ENCODE measurements around the gene YAF2. TPM values are rescaled to one million over a fixed set of nuclear protein-coding genes. Genes with fewer than 3 reads are reported as not detected.
A peak's percentile ranks its signal among the peaks of the same experiment; 100 is the strongest.
"Not testable (repeated sequence)": the region's sequence is repeated elsewhere in the genome, so short reads cannot be mapped to it uniquely, and the experiment has no call there.

Gene YAF2
- total RNA-seq, 1 donor from 2014 or later, result 22.4 TPM

DNA sequence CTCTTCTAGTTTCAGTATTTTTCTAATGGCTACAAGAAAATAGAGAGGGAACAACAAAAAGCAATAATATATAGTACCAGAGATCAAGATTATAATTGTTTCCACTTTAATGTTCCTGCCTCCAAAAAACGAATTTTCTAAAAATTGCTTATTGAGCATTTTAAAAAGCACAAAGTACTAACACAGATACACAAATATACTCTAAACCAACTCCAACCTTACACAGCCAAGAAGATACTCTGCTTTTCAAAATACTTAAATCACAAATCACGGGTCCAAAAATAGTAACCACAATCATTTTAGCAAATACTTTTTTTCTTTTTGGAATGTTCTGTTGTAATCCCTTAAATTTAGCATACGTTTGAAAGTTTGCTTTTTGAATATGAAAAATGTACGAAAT, 2.0 kb downstream of the YAF2 start:
- Mint-ChIP-seq H3K9me3 (peaks cover 3% of the 10 kb centered on the region), H3K4me1 (peaks cover 19% of the 10 kb centered on the region), H3K27ac (no peak overlapping the region), H3K4me3 (peak overlapping the region; percentile 58), H3K27me3 (ENCODE audit: insufficient read depth, low read depth) (no peaks in the 10 kb centered on the region), H3K36me3 (peaks cover 29% of the 10 kb centered on the region)
- Histone ChIP-seq H3K27me3 (peaks cover 40% of the 10 kb centered on the region), H3K4me3 (no peak overlapping the region), H3K4me1 (peaks cover 8% of the 10 kb centered on the region), H3K36me3 (no peaks in the 10 kb centered on the region), H3F3A (ENCODE audit: low read depth) (peaks cover 19% of the 10 kb centered on the region), H4K20me1 (ENCODE audit: low read depth) (peaks cover 12% of the 10 kb centered on the region), H3K27ac (no peak overlapping the region), H3K4me2 (no peak overlapping the region), H3K9me3 (ENCODE audit: low read depth) (no peaks in the 10 kb centered on the region), H2AFZ (replicated peaks) (no peak overlapping the region), H3K9ac (no peak overlapping the region), H3K79me2 (ENCODE audit: low read depth) (peaks cover 22% of the 10 kb centered on the region)
- no peak for DNase-seq (ENCODE audit: low spot score)
- TF ChIP-seq EZH2 (IDR thresholded peaks at IDR 0.05) (no peak), EZH2phosphoT487 (IDR thresholded peaks at IDR 0.05) (no peak)
- TF ChIP-seq, protein P1, sequence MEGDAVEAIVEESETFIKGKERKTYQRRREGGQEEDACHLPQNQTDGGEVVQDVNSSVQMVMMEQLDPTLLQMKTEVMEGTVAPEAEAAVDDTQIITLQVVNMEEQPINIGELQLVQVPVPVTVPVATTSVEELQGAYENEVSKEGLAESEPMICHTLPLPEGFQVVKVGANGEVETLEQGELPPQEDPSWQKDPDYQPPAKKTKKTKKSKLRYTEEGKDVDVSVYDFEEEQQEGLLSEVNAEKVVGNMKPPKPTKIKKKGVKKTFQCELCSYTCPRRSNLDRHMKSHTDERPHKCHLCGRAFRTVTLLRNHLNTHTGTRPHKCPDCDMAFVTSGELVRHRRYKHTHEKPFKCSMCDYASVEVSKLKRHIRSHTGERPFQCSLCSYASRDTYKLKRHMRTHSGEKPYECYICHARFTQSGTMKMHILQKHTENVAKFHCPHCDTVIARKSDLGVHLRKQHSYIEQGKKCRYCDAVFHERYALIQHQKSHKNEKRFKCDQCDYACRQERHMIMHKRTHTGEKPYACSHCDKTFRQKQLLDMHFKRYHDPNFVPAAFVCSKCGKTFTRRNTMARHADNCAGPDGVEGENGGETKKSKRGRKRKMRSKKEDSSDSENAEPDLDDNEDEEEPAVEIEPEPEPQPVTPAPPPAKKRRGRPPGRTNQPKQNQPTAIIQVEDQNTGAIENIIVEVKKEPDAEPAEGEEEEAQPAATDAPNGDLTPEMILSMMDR (IDR thresholded peaks at IDR 0.05), result no peak

DNA sequence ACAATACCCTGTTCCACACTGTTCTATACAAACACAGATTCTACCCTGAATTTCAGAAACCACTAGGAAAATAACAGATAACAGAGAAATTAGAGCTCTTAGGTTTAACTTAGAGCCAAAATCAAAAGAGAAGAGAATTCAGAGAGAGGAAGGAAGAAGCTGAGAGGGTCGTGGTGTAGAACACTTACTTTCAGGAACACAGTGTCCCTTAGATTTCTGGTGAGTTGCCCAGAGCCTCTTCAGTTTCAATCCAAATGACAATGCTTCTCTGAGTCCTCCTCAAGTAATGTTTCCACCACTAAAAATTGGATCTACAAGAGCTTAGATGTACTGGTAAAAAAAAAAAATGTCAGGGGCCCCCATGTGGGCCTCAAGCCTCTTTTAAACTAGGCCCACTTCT, 2.6 kb downstream of the YAF2 start:
- Mint-ChIP-seq H3K36me3 (peaks cover 32% of the 10 kb centered on the region), H3K27me3 (ENCODE audit: insufficient read depth, low read depth) (no peaks in the 10 kb centered on the region), H3K9me3 (peaks cover 6% of the 10 kb centered on the region), H3K27ac (no peak overlapping the region), H3K4me3 (no peak overlapping the region), H3K4me1 (peaks cover 19% of the 10 kb centered on the region)
- peaks cover 34% of the 10 kb centered on the region for H3K27me3 ChIP-seq
- peaks cover 14% of the 10 kb centered on the region for H3F3A ChIP-seq (ENCODE audit: low read depth)
- peaks cover 12% of the 10 kb centered on the region for H4K20me1 ChIP-seq (ENCODE audit: low read depth)
- H3K9ac ChIP-seq, result no peak overlapping the region
- TF ChIP-seq, protein P1 (IDR thresholded peaks at IDR 0.05), result no peak
- TF ChIP-seq EZH2phosphoT487 (IDR thresholded peaks at IDR 0.05) (no peak), EZH2 (IDR thresholded peaks at IDR 0.05) (no peak)
- no peak overlapping the region for H2AFZ ChIP-seq (replicated peaks)
- no peak overlapping the region for H3K4me2 ChIP-seq
- no peaks in the 10 kb centered on the region for H3K36me3 ChIP-seq
- H3K79me2 ChIP-seq (ENCODE audit: low read depth), result peaks cover 22% of the 10 kb centered on the region
- no peak overlapping the region for H3K4me3 ChIP-seq
- peaks cover 6% of the 10 kb centered on the region for H3K4me1 ChIP-seq
- H3K27ac ChIP-seq, result no peak overlapping the region
- no peak for DNase-seq (ENCODE audit: low spot score)
- H3K9me3 ChIP-seq (ENCODE audit: low read depth), result no peaks in the 10 kb centered on the region

DNA sequence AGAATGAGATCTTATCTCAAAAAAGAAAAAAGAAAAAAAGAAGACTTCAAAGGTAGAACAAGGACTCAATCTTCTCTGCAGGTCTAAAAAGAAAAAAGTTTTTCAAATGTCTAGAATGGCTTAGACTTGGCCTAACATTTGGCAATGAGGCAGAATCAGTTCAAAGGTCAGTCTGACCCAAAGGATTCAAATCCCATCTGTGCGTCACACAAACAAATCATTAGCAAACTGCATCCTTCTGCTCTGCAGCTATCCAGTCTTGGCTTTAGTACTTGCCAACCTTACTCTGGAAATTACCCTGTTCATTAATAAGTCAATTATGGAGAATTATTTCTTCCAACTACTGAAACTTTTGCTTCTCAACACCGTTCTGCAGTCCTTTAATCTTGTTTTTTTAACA, 3.1 kb downstream of the YAF2 start:
- no peak overlapping the region for H2AFZ ChIP-seq (replicated peaks)
- TF ChIP-seq, protein P1 (IDR thresholded peaks at IDR 0.05), result no peak
- no peak for TF ChIP-seq EZH2phosphoT487 (IDR thresholded peaks at IDR 0.05)
- TF ChIP-seq EZH2 (IDR thresholded peaks at IDR 0.05), result no peak
- H4K20me1 ChIP-seq (ENCODE audit: low read depth), result peaks cover 12% of the 10 kb centered on the region
- no peak overlapping the region for H3K27ac Mint-ChIP-seq
- no peak overlapping the region for H3K4me3 Mint-ChIP-seq
- peaks cover 37% of the 10 kb centered on the region for H3K36me3 Mint-ChIP-seq
- no peak for DNase-seq (ENCODE audit: low spot score)
- peaks cover 19% of the 10 kb centered on the region for H3K4me1 Mint-ChIP-seq
- H3K27me3 ChIP-seq, result peaks cover 30% of the 10 kb centered on the region
- H3K79me2 ChIP-seq (ENCODE audit: low read depth), result peaks cover 22% of the 10 kb centered on the region
- no peak overlapping the region for H3K4me3 ChIP-seq
- H3F3A ChIP-seq (ENCODE audit: low read depth), result peaks cover 14% of the 10 kb centered on the region
- H3K4me1 ChIP-seq, result peaks cover 3% of the 10 kb centered on the region
- H3K27me3 Mint-ChIP-seq (ENCODE audit: insufficient read depth, low read depth), result no peaks in the 10 kb centered on the region
- no peak overlapping the region for H3K27ac ChIP-seq
- no peaks in the 10 kb centered on the region for H3K9me3 ChIP-seq (ENCODE audit: low read depth)
- H3K9ac ChIP-seq, result no peak overlapping the region
- no peak overlapping the region for H3K4me2 ChIP-seq
- H3K36me3 ChIP-seq, result no peaks in the 10 kb centered on the region
- peaks cover 11% of the 10 kb centered on the region for H3K9me3 Mint-ChIP-seq

DNA sequence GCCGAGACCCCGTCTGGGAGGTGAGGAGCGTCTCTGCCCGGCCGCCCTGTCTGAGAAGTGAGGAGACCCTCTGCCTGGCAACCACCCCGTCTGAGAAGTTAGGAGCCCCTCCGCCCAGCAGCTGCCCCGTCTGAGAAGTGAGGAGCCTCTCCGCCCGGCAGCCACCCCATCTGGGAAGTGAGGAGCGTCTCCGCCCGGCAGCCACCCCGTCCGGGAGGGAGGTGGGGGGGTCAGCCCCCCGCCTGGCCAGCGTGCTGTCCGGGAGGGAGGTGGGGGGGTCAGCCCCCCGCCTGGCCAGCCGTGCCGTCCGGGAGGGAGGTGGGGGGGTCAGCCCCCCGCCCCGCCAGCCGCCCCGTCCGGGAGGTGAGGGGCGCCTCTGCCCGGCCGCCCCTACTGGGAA, 10.5 kb downstream of the YAF2 start:
- not testable (repeated sequence) for H3K27ac ChIP-seq; H3K27me3 ChIP-seq; H3K36me3 ChIP-seq; H3F3A ChIP-seq (ENCODE audit: low read depth); H4K20me1 ChIP-seq (ENCODE audit: low read depth); H3K27ac Mint-ChIP-seq; H2AFZ ChIP-seq (replicated peaks); H3K9ac ChIP-seq; H3K4me1 Mint-ChIP-seq; H3K27me3 Mint-ChIP-seq (ENCODE audit: insufficient read depth, low read depth); H3K79me2 ChIP-seq (ENCODE audit: low read depth); H3K4me3 Mint-ChIP-seq; H3K4me1 ChIP-seq; H3K4me2 ChIP-seq; DNase-seq (ENCODE audit: low spot score); H3K4me3 ChIP-seq; H3K9me3 ChIP-seq (ENCODE audit: low read depth)
- Mint-ChIP-seq H3K36me3 (peaks cover 47% of the 10 kb centered on the region), H3K9me3 (peaks cover 39% of the 10 kb centered on the region)

DNA sequence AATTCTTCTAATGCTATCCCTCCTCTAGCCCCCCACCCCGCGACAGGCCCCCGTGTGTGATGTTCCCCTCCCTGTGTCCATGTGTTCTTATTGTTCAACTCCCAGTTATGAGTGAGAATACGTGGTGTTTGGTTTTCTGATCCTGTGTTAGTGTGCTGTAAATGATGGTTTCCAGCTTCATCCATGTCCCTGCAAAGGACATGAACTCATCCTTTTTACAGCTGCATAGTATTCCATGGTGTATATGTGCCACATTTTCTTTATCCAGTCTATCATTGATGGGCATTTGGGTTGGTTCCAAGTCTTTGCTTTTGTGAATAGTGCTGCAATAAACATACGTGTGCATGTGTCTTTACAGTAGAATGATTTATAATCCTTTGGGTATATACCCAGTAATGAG, 13.5 kb downstream of the YAF2 start:
- H3K4me1 ChIP-seq; H3K9ac ChIP-seq; H3K27ac Mint-ChIP-seq; H2AFZ ChIP-seq (replicated peaks); DNase-seq (ENCODE audit: low spot score); H3F3A ChIP-seq (ENCODE audit: low read depth); H3K4me3 Mint-ChIP-seq; H3K27me3 Mint-ChIP-seq (ENCODE audit: insufficient read depth, low read depth); H4K20me1 ChIP-seq (ENCODE audit: low read depth); H3K27ac ChIP-seq; H3K27me3 ChIP-seq; H3K4me1 Mint-ChIP-seq; H3K9me3 ChIP-seq (ENCODE audit: low read depth); H3K4me2 ChIP-seq; H3K4me3 ChIP-seq; H3K36me3 ChIP-seq; H3K79me2 ChIP-seq (ENCODE audit: low read depth): not testable (repeated sequence)
- Mint-ChIP-seq H3K36me3 (peaks cover 40% of the 10 kb centered on the region), H3K9me3 (peaks cover 31% of the 10 kb centered on the region)
